GM23338 (cell line): ENCODE results near the gene PPIC. TPM values are rescaled to one million over a fixed set of nuclear protein-coding genes. Genes with fewer than 3 reads are reported as not detected.

Experiments used
- ATAC-seq: fragments of 200-7000 bp; cut with Tn5 transposase; 3 replicates; pipeline ENCODE4 v1.9.1; 2020
- DNase-seq: peaks from one replicate; pipeline ENCODE4 v3.0.0-alpha.2; 2015; ENCODE audit warnings: low spot score
- H2AFZ ChIP-seq: fragments of 200-600 bp; sonication (generic); 2 replicates; pipeline ENCODE4 v1.8.0; 2016; ENCODE audit warnings: antibody characterized with exemption, mild to moderate bottlenecking, moderate library complexity
- H3F3A ChIP-seq: fragments of 200-600 bp; sonication (generic); replicated peaks from 2 replicates; pipeline ENCODE4 v1.8.0; 2017; ENCODE audit warnings: antibody characterized with exemption, mixed run types, low read depth
- H3K27ac ChIP-seq: fragments of 200-600 bp; sonication (generic); 2 replicates; pipeline ENCODE4 v1.6.1; 2016; ENCODE audit warnings: low read depth
- H3K27me3 ChIP-seq: fragments of 200-600 bp; sonication (generic); 2 replicates; pipeline ENCODE4 v1.8.0; 2016; ENCODE audit warnings: mild to moderate bottlenecking, mixed run types, moderate library complexity; ENCODE audit not compliant: insufficient read depth
- H3K36me3 ChIP-seq: fragments of 200-600 bp; sonication (generic); 2 replicates; pipeline ENCODE4 v1.8.0; 2016; ENCODE audit warnings: mild to moderate bottlenecking; ENCODE audit not compliant: insufficient read depth
- H3K4me1 ChIP-seq: fragments of 200-600 bp; sonication (generic); 2 replicates; pipeline ENCODE4 v1.8.0; 2016; ENCODE audit warnings: mild to moderate bottlenecking, moderate library complexity; ENCODE audit not compliant: insufficient read depth
- H3K4me2 ChIP-seq: fragments of 200-600 bp; sonication (generic); 2 replicates; pipeline ENCODE4 v1.7.1; 2017; ENCODE audit warnings: mixed run types
- H3K4me3 ChIP-seq: fragments of 200-600 bp; sonication (generic); 2 replicates; pipeline ENCODE4 v1.6.1; 2016; ENCODE audit warnings: mixed run types
- H3K79me2 ChIP-seq: fragments of 200-600 bp; sonication (generic); replicated peaks from 2 replicates; pipeline ENCODE4 v1.8.0; 2017; ENCODE audit warnings: mild to moderate bottlenecking; ENCODE audit not compliant: insufficient read depth
- H3K9me2 ChIP-seq: fragments of 200-600 bp; sonication (generic); 2 replicates; pipeline ENCODE4 v1.8.0; 2017; ENCODE audit not compliant: insufficient read depth
- H4K20me1 ChIP-seq: fragments of 200-600 bp; sonication (generic); replicated peaks from 2 replicates; pipeline ENCODE4 v1.8.0; 2017; ENCODE audit warnings: mild to moderate bottlenecking; ENCODE audit not compliant: insufficient read depth
- H3K27ac Mint-ChIP-seq: 2 replicates; pipeline ENCODE4 v1.8.0; 2020; ENCODE audit warnings: inconsistent platforms, mild to moderate bottlenecking, moderate library complexity, mixed read lengths
- H3K27me3 Mint-ChIP-seq: 3 replicates; pipeline ENCODE4 v1.8.0; 2022; ENCODE audit warnings: low read depth, mild to moderate bottlenecking, moderate library complexity, mixed read lengths, inconsistent platforms; ENCODE audit not compliant: insufficient read depth, poor library complexity
- H3K36me3 Mint-ChIP-seq: 3 replicates; pipeline ENCODE4 v1.8.0; 2021; ENCODE audit warnings: low read depth, mild to moderate bottlenecking, inconsistent platforms, moderate library complexity, mixed read lengths
- H3K4me1 Mint-ChIP-seq: 3 replicates; pipeline ENCODE4 v1.8.0; 2020; ENCODE audit warnings: mild to moderate bottlenecking, inconsistent platforms, mixed read lengths
- H3K4me3 Mint-ChIP-seq: 3 replicates; pipeline ENCODE4 v1.8.0; 2021; ENCODE audit warnings: moderate library complexity, mild to moderate bottlenecking, inconsistent platforms, mixed read lengths
- H3K9me3 Mint-ChIP-seq: 3 replicates; pipeline ENCODE4 v1.8.0; 2020; ENCODE audit warnings: moderate library complexity, mild to moderate bottlenecking, inconsistent platforms, mixed read lengths
- CREB1 ChIP-seq: fragments of 250-450 bp; sonication (Bioruptor Pico); IDR thresholded peaks from 2 replicates; pipeline ENCODE4 v1.5.0; 2020; ENCODE audit warnings: low read depth, mild to moderate bottlenecking, moderate library complexity
- EZH2 ChIP-seq: fragments of 200-600 bp; sonication (generic); IDR thresholded peaks from one replicate; pipeline ENCODE4 v1.8.0; 2017; ENCODE audit warnings: antibody characterized with exemption, mild to moderate bottlenecking, low read depth; ENCODE audit not compliant: unreplicated experiment
- EZH2phosphoT487 ChIP-seq: fragments of 200-600 bp; sonication (generic); IDR thresholded peaks from one replicate; pipeline ENCODE4 v1.8.1; 2018; ENCODE audit warnings: antibody characterized with exemption; ENCODE audit not compliant: unreplicated experiment
- JUNB ChIP-seq: IDR thresholded peaks from one replicate; pipeline ENCODE4 v1.6.1; 2016; ENCODE audit warnings: antibody characterized with exemption; ENCODE audit not compliant: unreplicated experiment
- NANOG ChIP-seq: IDR thresholded peaks from 2 replicates; pipeline ENCODE4 v1.6.1; 2016; ENCODE audit warnings: antibody characterized with exemption, borderline replicate concordance
- REST ChIP-seq: IDR thresholded peaks from one replicate; pipeline ENCODE4 v1.6.1; 2018; ENCODE audit warnings: antibody characterized with exemption; ENCODE audit not compliant: unreplicated experiment
- STAT1 ChIP-seq: IDR thresholded peaks from one replicate; pipeline ENCODE4 v1.6.1; 2016; ENCODE audit warnings: antibody characterized with exemption; ENCODE audit not compliant: unreplicated experiment
- ZNF114 ChIP-seq: fragments of 250-450 bp; sonication (Bioruptor Pico); IDR thresholded peaks from 2 replicates; pipeline ENCODE4 v1.5.0; 2020; ENCODE audit warnings: mild to moderate bottlenecking, moderate library complexity
- ZNF331 ChIP-seq: fragments of 250-450 bp; sonication (Bioruptor Pico); IDR thresholded peaks from 2 replicates; pipeline ENCODE4 v1.5.0; 2020; ENCODE audit warnings: low read depth, mild to moderate bottlenecking, moderate library complexity
- polyA plus RNA-seq: library from polyadenylated mRNA; unstranded; fragments of >200 nt; fragmentation: Nextera tagmentation; extraction: Ambion mirVana; gene quantifications from 2 replicates; pipeline ENCODE4 v1.2.1, GENCODE V29; 2016
- total RNA-seq: library from RNA; depleted of rRNA; stranded (reverse); fragments of >200 nt; shearing (Covaris generic); gene quantifications from 2 replicates; pipeline ENCODE4 v1.2.3, GENCODE V29; 2014
- TF ChIP-seq, protein P1 (sequence below), 2 experiments: fragments of 200-600 bp in 1 of 2; sonication (generic) in 1 of 2; conservative IDR thresholded peaks; 2 replicates each; pipeline versions ENCODE4 v1.5.1 to v1.6.1; 2016 to 2017; ENCODE audit warnings: antibody characterized with exemption in 2 of 2, low read depth in 2 of 2, mild to moderate bottlenecking in 2 of 2, moderate library complexity in 1 of 2
- TF ChIP-seq, protein P2 (sequence below): IDR thresholded peaks from 2 replicates; pipeline ENCODE4 v1.6.1; 2016; ENCODE audit warnings: antibody characterized with exemption

PPIC gene
- total and polyA plus RNA-seq, 2 experiments from 2014 or later: 13.9 to 21.0 TPM

DNA sequence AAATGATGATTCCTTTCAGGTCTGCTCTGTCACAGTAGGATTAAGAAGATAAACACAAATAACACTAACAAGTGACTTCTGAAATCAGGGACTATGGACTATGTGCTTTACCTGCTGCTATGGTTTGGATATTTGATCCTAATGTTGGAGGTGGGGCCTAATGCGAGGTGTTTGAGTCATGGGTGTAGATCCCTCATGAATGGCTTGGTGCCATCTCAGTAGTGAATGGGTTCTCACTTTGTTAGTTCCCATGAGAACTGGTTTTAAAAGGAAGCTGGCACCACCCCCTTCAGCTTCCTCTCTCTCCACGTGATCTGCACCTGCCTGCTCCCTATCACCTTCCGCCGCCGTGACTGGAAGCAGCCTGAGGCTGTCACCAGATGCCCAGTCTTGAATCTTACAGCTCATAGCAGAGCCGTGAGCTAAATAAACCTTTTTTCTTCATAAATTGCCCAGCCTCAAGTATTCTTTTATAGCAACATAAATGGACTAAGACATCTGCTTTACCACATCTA is 3.3 kb downstream of the PPIC start (continued):
- TF ChIP-seq JUNB (no peak), ZNF331 (no peak), ZNF114 (CRISPR knock-in tag) (no peak), EZH2 (no peak), CREB1 (CRISPR knock-in tag) (no peak), REST (no peak), NANOG (no peak)
- TF ChIP-seq, protein P1, sequence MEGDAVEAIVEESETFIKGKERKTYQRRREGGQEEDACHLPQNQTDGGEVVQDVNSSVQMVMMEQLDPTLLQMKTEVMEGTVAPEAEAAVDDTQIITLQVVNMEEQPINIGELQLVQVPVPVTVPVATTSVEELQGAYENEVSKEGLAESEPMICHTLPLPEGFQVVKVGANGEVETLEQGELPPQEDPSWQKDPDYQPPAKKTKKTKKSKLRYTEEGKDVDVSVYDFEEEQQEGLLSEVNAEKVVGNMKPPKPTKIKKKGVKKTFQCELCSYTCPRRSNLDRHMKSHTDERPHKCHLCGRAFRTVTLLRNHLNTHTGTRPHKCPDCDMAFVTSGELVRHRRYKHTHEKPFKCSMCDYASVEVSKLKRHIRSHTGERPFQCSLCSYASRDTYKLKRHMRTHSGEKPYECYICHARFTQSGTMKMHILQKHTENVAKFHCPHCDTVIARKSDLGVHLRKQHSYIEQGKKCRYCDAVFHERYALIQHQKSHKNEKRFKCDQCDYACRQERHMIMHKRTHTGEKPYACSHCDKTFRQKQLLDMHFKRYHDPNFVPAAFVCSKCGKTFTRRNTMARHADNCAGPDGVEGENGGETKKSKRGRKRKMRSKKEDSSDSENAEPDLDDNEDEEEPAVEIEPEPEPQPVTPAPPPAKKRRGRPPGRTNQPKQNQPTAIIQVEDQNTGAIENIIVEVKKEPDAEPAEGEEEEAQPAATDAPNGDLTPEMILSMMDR (conservative IDR thresholded peaks at IDR 0.05; ENCODE audit: low read depth in 2 of 2): no peak

DNA sequence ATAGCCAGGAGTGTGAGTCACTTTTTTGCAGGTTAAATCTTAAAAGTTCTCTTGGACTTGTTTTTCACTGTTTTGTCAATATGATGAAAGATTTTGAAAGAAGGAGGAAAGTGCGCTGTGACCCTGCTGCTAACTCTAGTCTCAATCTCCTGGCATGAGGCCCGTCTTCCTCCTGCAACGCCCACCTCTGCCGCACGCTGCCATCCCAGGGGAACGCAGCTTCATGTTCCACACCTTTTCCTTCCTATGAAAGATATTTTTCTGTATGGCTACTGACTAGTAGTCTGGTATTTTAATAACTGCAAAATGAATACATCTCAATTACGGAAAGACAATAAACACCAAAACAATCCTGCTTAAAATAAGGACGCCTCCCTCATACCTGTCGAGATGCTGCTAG is 8.3 kb downstream of the PPIC start:
- Histone ChIP-seq H3K9me2 (no peaks in the 10 kb centered on the region; the same call in 1 of the 2 replicates), H3K4me3 (no peak overlapping the region), H3K27ac (no peak overlapping the region), H2AFZ (no peak overlapping the region), H3K36me3 (no peaks in the 10 kb centered on the region), H4K20me1 (no peaks in the 10 kb centered on the region; the same call in 1 of the 2 replicates), H3K27me3 (no peaks in the 10 kb centered on the region), H3F3A (no peaks in the 10 kb centered on the region), H3K79me2 (no peaks in the 10 kb centered on the region), H3K4me1 (peaks cover 10% of the 10 kb centered on the region; the same call in 1 of the 2 replicates), H3K4me2 (no peak overlapping the region)
- H3K9me3 Mint-ChIP-seq: no peaks in the 10 kb centered on the region
- no peak overlapping the region for H3K4me3 Mint-ChIP-seq
- H3K4me1 Mint-ChIP-seq: peaks cover 14% of the 10 kb centered on the region
- no peak overlapping the region for H3K27ac Mint-ChIP-seq
- no peaks in the 10 kb centered on the region; the same call in 2 of the 3 replicates for H3K36me3 Mint-ChIP-seq
- DNase-seq (no peak), ATAC-seq (no peak)
- peaks cover 5% of the 10 kb centered on the region for H3K27me3 Mint-ChIP-seq
- TF ChIP-seq REST (no peak), CREB1 (CRISPR knock-in tag) (no peak), STAT1 (no peak), EZH2phosphoT487 (no peak), ZNF331 (no peak), EZH2 (no peak), NANOG (no peak)
- TF ChIP-seq, protein P1 (conservative IDR thresholded peaks at IDR 0.05; ENCODE audit: low read depth in 2 of 2): no peak
- TF ChIP-seq, protein P2, sequence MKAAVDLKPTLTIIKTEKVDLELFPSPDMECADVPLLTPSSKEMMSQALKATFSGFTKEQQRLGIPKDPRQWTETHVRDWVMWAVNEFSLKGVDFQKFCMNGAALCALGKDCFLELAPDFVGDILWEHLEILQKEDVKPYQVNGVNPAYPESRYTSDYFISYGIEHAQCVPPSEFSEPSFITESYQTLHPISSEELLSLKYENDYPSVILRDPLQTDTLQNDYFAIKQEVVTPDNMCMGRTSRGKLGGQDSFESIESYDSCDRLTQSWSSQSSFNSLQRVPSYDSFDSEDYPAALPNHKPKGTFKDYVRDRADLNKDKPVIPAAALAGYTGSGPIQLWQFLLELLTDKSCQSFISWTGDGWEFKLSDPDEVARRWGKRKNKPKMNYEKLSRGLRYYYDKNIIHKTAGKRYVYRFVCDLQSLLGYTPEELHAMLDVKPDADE: no peak
